HG02840 (cell line): Measurements from ENCODE around the gene SLC9A2.

Experiments used
- ATAC-seq: cut with Tn5 transposase; IDR thresholded peaks from one replicate; pipeline ENCODE4 v1.9.1; 2021; ENCODE audit warnings: mild to moderate bottlenecking, moderate library complexity, moderate number of reproducible peaks; ENCODE audit not compliant: unreplicated experiment, low FRiP score

The SLC9A2 gene

DNA sequence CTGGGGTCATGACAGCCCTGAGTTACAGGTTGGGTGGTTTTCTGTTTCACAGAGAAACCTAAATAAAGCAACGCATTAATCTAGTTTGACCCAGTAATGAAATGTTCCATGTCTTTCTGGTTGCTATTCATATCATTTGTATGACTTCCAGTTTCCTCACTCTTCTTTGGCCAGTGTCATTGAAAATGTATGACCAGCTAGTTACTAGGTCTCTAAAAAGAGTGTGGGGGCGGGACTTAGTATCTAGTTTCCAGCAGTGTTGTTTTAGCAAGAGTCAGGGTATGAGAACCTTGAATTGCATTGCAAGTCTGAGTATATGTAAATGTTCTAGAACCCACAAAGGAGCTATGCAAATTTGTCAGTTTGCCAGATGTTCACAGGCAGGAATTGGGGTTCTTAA lies 47.7 kb downstream of the SLC9A2 start:
- no peak for ATAC-seq

DNA sequence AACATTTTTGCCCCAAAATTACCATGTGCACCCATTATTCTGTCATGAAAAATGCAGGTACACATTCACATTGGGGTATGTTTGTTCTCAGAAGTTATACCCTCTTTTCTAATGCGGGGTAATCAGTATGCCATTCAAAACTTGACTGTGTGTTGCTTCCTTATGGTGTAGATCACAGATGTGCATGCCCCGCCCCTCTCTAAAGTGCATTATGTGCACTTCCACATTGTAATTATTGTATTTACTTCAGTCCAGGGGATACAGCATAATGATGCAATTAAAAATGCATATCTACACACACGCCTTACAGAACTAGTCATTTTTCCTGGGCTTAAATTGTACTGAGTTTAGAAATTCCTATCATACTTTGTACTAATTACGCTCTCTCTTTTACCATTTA lies 48.8 kb downstream of the SLC9A2 start:
- no peak for ATAC-seq

GRCh38 chr2:102669401-102669800 lies 50.0 kb downstream of the SLC9A2 start:
- ATAC-seq, result no peak

DNA sequence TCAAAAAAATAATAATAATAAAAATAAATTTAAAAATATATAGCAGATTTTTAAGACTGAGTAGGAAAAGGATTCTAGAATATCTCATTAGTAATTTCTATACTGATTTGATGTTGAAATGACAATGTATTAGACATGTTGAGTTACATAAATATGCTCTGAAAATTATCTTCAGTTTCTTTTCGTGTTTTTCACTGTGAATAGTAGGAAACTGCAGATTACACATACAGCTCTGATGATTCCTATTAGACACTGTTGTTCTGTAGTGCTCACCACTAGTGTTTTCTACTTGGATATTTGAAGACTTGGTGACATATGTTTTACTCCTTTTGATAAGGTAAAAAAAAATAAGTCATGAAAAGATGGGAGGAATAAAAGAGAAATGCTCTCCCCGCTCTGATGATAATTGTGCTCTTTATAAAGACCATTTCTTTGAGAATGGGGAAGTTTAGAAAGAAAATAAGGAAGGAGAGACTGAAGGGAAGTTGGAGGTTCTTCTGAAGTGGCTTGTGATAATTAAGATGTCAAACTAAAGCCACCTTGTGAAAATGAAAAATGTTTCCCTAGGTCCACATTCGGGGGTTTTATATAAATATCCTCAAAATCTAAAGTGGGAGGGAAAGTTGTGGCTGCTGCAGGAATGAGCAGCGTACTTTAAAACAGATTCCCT lies 52.9 kb downstream of the SLC9A2 start:
- no peak for ATAC-seq

DNA sequence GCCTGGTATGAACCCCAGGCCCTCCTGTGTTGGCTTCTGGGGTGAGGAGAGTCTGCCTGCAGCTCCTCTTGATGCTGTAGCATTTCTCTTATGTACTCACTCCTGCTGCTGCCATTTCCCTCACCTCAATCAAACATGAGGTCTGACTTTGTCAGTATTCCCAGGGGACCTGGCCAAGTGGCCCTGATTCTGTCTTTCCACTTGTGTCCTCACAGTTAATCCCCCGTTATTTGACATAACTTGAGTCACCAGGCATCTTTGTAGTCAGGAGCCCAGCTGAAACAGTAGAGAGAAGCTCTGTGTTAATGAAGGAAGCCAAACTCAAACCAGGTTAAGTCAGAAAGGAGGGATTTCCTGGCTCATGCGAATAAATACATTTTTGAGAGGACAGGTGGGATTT lies 55.0 kb downstream of the SLC9A2 start:
- no peak for ATAC-seq

GRCh38 chr2:102674836-102675235 lies 55.5 kb downstream of the SLC9A2 start:
- ATAC-seq, result no peak

- ATAC-seq, result no peak
These were observed 58.2 kb downstream of the SLC9A2 start for GRCh38 chr2:102677244-102678215.

- no peak for ATAC-seq
These were observed 59.1 kb downstream of the SLC9A2 start for GRCh38 chr2:102678442-102678841.

- ATAC-seq, result no peak
These were observed 67.4 kb downstream of the SLC9A2 start for GRCh38 chr2:102686479-102687439.

- no peak for ATAC-seq
These were observed 70.7 kb downstream of the SLC9A2 start for GRCh38 chr2:102690012-102690411.

DNA sequence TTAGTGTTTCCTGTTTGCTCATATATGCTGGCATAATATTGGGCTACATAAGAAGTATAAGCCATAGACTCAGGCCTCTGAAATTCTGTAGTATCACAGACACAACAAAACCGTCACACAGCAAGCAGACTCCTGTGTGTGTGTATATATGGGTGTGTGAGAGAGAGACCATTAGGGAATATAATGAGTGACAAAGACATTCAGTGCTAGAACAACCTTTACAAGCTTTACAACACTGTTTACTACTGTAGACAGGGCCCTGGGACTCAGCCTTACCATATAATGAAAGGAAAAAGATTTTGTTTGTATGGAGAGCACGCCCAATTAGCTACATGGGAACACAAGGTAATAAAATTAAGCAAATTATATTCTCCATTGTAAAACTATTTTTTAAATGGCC lies 77.1 kb downstream of the SLC9A2 start:
- ATAC-seq, result no peak

DNA sequence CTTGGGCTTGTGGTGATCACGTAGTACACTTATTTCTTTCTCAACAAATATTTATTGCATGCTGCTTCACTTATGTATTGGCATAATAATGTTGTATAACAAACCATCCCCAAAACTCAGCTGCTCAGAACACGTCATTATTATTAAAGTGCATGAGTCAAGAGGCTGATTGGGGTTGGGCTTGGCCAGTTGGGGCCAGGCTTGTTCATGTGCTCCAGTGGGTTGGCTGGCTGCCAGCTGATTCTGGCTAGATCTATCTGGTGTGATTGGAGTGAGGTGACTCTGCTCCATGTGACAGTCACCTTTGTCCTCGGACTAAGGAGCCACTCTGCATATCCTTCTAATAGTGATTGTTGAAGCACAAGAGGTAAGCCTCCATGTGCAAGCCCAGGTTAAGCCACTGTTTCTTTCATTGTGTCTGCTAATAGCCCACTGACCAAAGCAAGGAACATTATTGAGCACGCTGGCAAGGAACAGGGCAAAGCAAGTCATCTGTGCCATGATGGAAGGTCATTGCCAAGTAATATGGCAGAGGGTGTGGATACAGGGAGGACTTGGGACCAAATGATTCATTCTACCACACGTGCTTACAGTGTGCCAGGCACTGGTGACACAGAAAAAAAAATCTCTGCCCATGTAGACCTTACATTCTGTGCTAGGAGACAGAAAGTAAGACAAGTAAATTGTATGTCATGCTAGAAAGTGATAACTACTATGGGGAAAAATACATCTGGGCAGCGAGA lies 79.2 kb downstream of the SLC9A2 start:
- ATAC-seq, result no peak

- ATAC-seq, result no peak
These were observed 84.0 kb downstream of the SLC9A2 start for GRCh38 chr2:102703305-102703704.

GRCh38 chr2:102703748-102704147 lies 84.4 kb downstream of the SLC9A2 start:
- no peak for ATAC-seq

DNA sequence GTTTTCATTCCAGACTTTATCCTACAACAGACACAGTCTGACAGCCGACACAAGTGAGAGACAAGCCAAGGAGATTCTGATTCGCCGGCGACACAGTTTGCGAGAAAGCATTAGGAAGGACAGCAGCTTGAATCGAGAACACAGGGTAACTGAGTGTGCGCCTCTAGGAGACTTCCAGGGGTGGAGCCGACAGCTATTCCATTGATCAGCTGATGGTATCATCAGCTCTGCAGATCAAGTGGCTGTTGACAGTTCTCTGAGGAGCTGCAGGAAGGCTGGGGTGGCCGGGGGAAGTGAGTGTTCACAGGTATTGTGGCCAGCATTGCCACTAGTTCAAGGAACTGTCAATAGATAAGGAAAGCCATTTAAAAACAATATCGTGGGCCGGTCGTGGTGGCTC lies 85.2 kb downstream of the SLC9A2 start:
- no peak for ATAC-seq

- no peak for ATAC-seq
These were observed 88.7 kb downstream of the SLC9A2 start for GRCh38 chr2:102707796-102708695.

- ATAC-seq, result no peak
These were observed 89.7 kb downstream of the SLC9A2 start for GRCh38 chr2:102708847-102709559.

GRCh38 chr2:102717308-102718018 lies 98.1 kb downstream of the SLC9A2 start:
- ATAC-seq, result no peak
